HepG2 (cell line): Measurements from ENCODE around the gene INTS7. TPM values are rescaled to one million over a fixed set of nuclear protein-coding genes. Genes with fewer than 3 reads are reported as not detected.

ENCODE experiments used
- PLSCR1 ChIP-seq: sonication (generic); formaldehyde crosslinking; IDR thresholded peaks from 2 replicates; pipeline ENCODE4 v1.5.0; 2020; ENCODE audit warnings: missing genetic modification reagents, mild to moderate bottlenecking, borderline replicate concordance
- SMYD3 ChIP-seq: sonication (generic); formaldehyde crosslinking; IDR thresholded peaks from 2 replicates; pipeline ENCODE4 v1.8.1; 2023; ENCODE audit warnings: mild to moderate bottlenecking, missing genetic modification reagents
- ZBTB2 ChIP-seq: sonication (generic); formaldehyde crosslinking; IDR thresholded peaks from 2 replicates; pipeline ENCODE4 v1.8.0; 2022; ENCODE audit warnings: low read depth, missing genetic modification reagents
- ZEB1 ChIP-seq: IDR thresholded peaks from 2 replicates; pipeline ENCODE4 v1.6.1; 2012; ENCODE audit warnings: mild to moderate bottlenecking, low read depth, inconsistent platforms; ENCODE audit not compliant: insufficient replicate concordance
- ZFP36L2 ChIP-seq: sonication (generic); formaldehyde crosslinking; IDR thresholded peaks from 2 replicates; pipeline ENCODE4 v1.4.0; 2020; ENCODE audit warnings: missing genetic modification reagents
- ZNF646 ChIP-seq: sonication (generic); formaldehyde crosslinking; IDR thresholded peaks from 2 replicates; pipeline ENCODE4 v1.9.0; 2021; ENCODE audit warnings: mild to moderate bottlenecking, missing genetic modification reagents
- polyA plus RNA-seq, 8 experiments: library from polyadenylated mRNA; depleted of rRNA in 3 of 8; stranded (reverse) in 7 of 8; unstranded in 1 of 8; fragments of >200 nt; fragmentation: Illumina TruSeq in 4 of 8; extraction: Trizol in 4 of 8; gene quantifications; 2 replicates each; pipeline versions ENCODE4 v1.2.1 to v1.2.3, GENCODE V29; 2011 to 2016; ENCODE audit warnings: low read depth in 4 of 8, missing spikeins in 1 of 8, mixed read lengths in 1 of 8; ENCODE audit not compliant: insufficient read depth in 1 of 8
- total RNA-seq, 5 experiments: library from RNA; depleted of rRNA; stranded (reverse); fragments of >200 nt; fragmentation: Illumina TruSeq; extraction: Trizol; gene quantifications; 2 replicates each; pipeline ENCODE4 v1.2.3, GENCODE V29; 2016; ENCODE audit warnings: low read depth in 1 of 5

The INTS7 gene
- total and polyA plus RNA-seq, 2 of the 13 experiments (the other 11 are each of a cell fraction or from before 2014, with no cell fraction given), result 18.3 to 22.4 TPM

GRCh38 chr1:212074856-212075255 lies 39.5 kb upstream of the INTS7 start (continued):
- TF ChIP-seq ZNF646 (CRISPR knock-in tag) (no peak), ZBTB2 (CRISPR knock-in tag) (no peak), PLSCR1 (CRISPR knock-in tag) (no peak), SMYD3 (CRISPR knock-in tag) (no peak), ZFP36L2 (CRISPR knock-in tag) (no peak), ZEB1 (no peak)
